IgD-negative memory B cell (primary cell): ENCODE data around the gene ATF7. TPM values are rescaled to one million over a fixed set of nuclear protein-coding genes. Genes with fewer than 3 reads are reported as not detected.
"Not testable (repeated sequence)": the region's sequence is repeated elsewhere in the genome, so short reads cannot be mapped to it uniquely, and the experiment has no call there.

Experiments used
- H3K27ac Mint-ChIP-seq, 3 donors: one replicate each; pipeline ENCODE4 v1.8.0; 2020 to 2022; ENCODE audit warnings: mild to moderate bottlenecking in 3 of 3, mixed read lengths in 3 of 3, moderate library complexity in 1 of 3
- H3K27me3 Mint-ChIP-seq: one replicate; pipeline ENCODE4 v1.8.0; 2021; ENCODE audit warnings: mixed read lengths
- H3K36me3 Mint-ChIP-seq: one replicate; pipeline ENCODE4 v1.8.0; 2020; ENCODE audit warnings: mild to moderate bottlenecking, mixed read lengths
- H3K4me1 Mint-ChIP-seq, 3 donors: one replicate each; pipeline ENCODE4 v1.8.0; 2020 to 2022; ENCODE audit warnings: mixed read lengths in 3 of 3, mild to moderate bottlenecking in 1 of 3
- H3K4me3 Mint-ChIP-seq, 4 donors: one replicate each; pipeline ENCODE4 v1.8.0; 2020 to 2022; ENCODE audit warnings: mild to moderate bottlenecking in 4 of 4, mixed read lengths in 4 of 4, moderate library complexity in 3 of 4
- H3K9me3 Mint-ChIP-seq, 3 donors: one replicate each; pipeline ENCODE4 v1.8.0; 2020 to 2021; ENCODE audit warnings: mixed read lengths in 3 of 3, mild to moderate bottlenecking in 1 of 3
- polyA plus RNA-seq: library from polyadenylated mRNA; unstranded; fragments of 300-500 nt; fragmentation: Illumina TruSeq; gene quantifications from one replicate; pipeline ENCODE4 v1.2.3, GENCODE V29; 2021

Gene ATF7
- polyA plus RNA-seq, 1 donor from 2014 or later, result 14.4 TPM

- H3K4me1 Mint-ChIP-seq, result peaks cover 0 to 11% (median 10%) of the 10 kb centered on the region in 3 donors
- H3K4me3 Mint-ChIP-seq, H3K36me3 Mint-ChIP-seq, H3K27me3 Mint-ChIP-seq, H3K9me3 Mint-ChIP-seq: not testable (repeated sequence)
- peak overlapping the region in 2 of 3 donors; percentile 5 to 85 for H3K27ac Mint-ChIP-seq
Observed at GRCh38 chr12:53481458-53481857, 144.7 kb downstream of the ATF7 start.

- H3K27ac Mint-ChIP-seq, result peak overlapping the region in 1 of 3 donors; percentile 85
- H3K9me3 Mint-ChIP-seq, result no peaks in the 10 kb centered on the region
- no peaks in the 10 kb centered on the region for H3K27me3 Mint-ChIP-seq
- H3K4me3 Mint-ChIP-seq, result no peak overlapping the region
- H3K36me3 Mint-ChIP-seq, result peaks cover 2% of the 10 kb centered on the region
- peaks cover 0 to 11% (median 10%) of the 10 kb centered on the region in 3 donors for H3K4me1 Mint-ChIP-seq
Observed at GRCh38 chr12:53480491-53481442, 145.4 kb downstream of the ATF7 start.

- Mint-ChIP-seq H3K36me3 (peaks cover 5% of the 10 kb centered on the region), H3K27me3 (no peaks in the 10 kb centered on the region), H3K4me3 (no peak overlapping the region), H3K4me1 (peaks cover 6 to 14% (median 13%) of the 10 kb centered on the region in 3 donors), H3K9me3 (no peaks in the 10 kb centered on the region), H3K27ac (peak overlapping the region in 1 of 3 donors; percentile 25)
Observed at GRCh38 chr12:53479331-53479730, 146.9 kb downstream of the ATF7 start.

- Mint-ChIP-seq H3K27me3 (no peaks in the 10 kb centered on the region), H3K36me3 (peaks cover 5% of the 10 kb centered on the region), H3K9me3 (no peaks in the 10 kb centered on the region), H3K27ac (peak overlapping the region in 1 of 3 donors; percentile 25), H3K4me3 (no peak overlapping the region), H3K4me1 (peaks cover 10 to 18% (median 13%) of the 10 kb centered on the region in 3 donors)
Observed at GRCh38 chr12:53478865-53479264, 147.3 kb downstream of the ATF7 start.

DNA sequence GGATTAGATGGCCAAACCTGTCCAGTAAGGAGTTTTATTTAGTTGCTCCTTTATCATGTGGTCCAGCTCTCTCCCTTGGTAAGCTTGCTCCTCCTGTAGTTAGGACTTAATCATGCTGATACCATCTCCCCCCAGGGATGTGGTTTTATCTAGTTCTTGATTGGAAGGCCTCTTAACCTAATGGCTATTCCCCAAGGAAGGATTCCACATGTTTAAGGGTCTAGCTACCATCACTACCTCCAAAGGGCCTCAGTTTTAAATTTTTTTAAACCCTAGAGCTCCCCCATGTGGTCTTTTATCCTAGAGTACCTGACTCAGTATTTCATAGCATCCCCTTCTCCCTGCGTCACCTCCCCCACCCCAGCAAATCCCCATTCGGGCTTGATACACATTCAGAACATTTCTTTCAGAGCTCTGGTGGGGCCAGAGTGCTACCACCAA is 149.4 kb downstream of the ATF7 start:
- Mint-ChIP-seq H3K9me3 (no peaks in the 10 kb centered on the region), H3K27ac (peak overlapping the region in 1 of 3 donors; percentile 75), H3K27me3 (no peaks in the 10 kb centered on the region), H3K4me3 (peak overlapping the region in 2 of 4 donors; percentile 20 to 38), H3K4me1 (peaks cover 12 to 19% (median 15%) of the 10 kb centered on the region in 3 donors), H3K36me3 (peaks cover 3% of the 10 kb centered on the region)

DNA sequence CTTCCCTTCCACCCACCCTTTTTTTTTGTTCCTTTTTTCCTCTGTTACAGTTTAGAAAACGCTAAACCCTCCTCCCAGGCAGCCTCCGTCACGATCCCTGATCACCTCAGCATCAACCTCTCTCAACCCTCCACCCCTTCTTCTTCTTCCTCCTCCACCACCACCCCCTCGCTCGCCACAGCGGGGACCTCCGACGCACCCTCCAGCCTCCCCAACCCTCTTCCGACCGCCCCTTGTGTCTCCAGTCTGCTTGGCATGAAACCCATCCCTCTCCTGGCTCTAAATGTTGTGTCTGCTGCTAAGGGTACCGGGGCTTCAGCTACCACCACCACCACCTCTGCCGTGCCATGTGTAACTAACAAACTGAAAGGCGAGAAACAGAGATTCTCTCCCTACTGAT is 151.4 kb downstream of the ATF7 start:
- peak overlapping the region in 2 of 4 donors; percentile 5 to 39 for H3K4me3 Mint-ChIP-seq
- H3K27me3 Mint-ChIP-seq, result no peaks in the 10 kb centered on the region
- H3K9me3 Mint-ChIP-seq, result no peaks in the 10 kb centered on the region
- peak overlapping the region in 2 of 3 donors; percentile 58 to 70 for H3K27ac Mint-ChIP-seq
- H3K4me1 Mint-ChIP-seq, result peaks cover 13 to 19% (median 15%) of the 10 kb centered on the region in 3 donors
- peaks cover 2% of the 10 kb centered on the region for H3K36me3 Mint-ChIP-seq

- H3K9me3 Mint-ChIP-seq, result no peaks in the 10 kb centered on the region
- peak overlapping the region in 1 of 4 donors; percentile 17 for H3K4me3 Mint-ChIP-seq
- H3K27ac Mint-ChIP-seq, result peak overlapping the region in 1 of 3 donors; percentile 70
- H3K36me3 Mint-ChIP-seq, result peaks cover 2% of the 10 kb centered on the region
- peaks cover 13 to 19% (median 15%) of the 10 kb centered on the region in 3 donors for H3K4me1 Mint-ChIP-seq
- H3K27me3 Mint-ChIP-seq, result no peaks in the 10 kb centered on the region
Observed at GRCh38 chr12:53474077-53474476, 152.1 kb downstream of the ATF7 start.

- peak overlapping the region in 1 of 3 donors; percentile 49 for H3K27ac Mint-ChIP-seq
- H3K27me3 Mint-ChIP-seq, result no peaks in the 10 kb centered on the region
- H3K9me3 Mint-ChIP-seq, result no peaks in the 10 kb centered on the region
- H3K4me1 Mint-ChIP-seq, result peaks cover 13 to 19% (median 18%) of the 10 kb centered on the region in 3 donors
- peaks cover 2% of the 10 kb centered on the region for H3K36me3 Mint-ChIP-seq
- H3K4me3 Mint-ChIP-seq, result no peak overlapping the region
Observed at GRCh38 chr12:53472056-53472582, 154.1 kb downstream of the ATF7 start.

DNA sequence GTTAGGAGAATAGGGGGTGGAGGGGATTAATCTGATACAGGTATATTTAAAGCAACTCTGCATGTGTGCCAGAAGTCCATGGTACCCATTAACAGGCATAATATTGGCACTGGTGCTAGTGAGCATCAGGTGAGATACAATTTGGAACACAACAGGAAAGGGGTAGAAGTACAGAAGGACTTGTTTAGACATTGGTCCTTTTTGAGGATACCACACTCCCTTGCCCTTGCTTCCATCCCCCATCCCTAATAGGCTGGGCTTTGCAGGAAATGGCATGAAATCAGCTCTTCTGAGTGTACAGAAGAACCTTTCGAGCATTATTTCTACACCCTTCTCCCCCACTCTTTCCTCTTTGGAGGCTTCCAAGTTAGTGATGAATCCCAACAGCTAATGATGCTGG is 157.9 kb downstream of the ATF7 start:
- H3K27me3 Mint-ChIP-seq, result no peaks in the 10 kb centered on the region
- no peaks in the 10 kb centered on the region for H3K9me3 Mint-ChIP-seq
- H3K27ac Mint-ChIP-seq, result peak overlapping the region in 2 of 3 donors; percentile 59 to 83
- H3K4me1 Mint-ChIP-seq, result peaks cover 6 to 10% (median 8%) of the 10 kb centered on the region in 3 donors
- H3K4me3 Mint-ChIP-seq, result no peak overlapping the region
- peaks cover 2% of the 10 kb centered on the region for H3K36me3 Mint-ChIP-seq

- Mint-ChIP-seq H3K9me3 (no peaks in the 10 kb centered on the region), H3K27me3 (no peaks in the 10 kb centered on the region), H3K36me3 (peaks cover 2% of the 10 kb centered on the region), H3K27ac (peak overlapping the region in 2 of 3 donors; percentile 43 to 56), H3K4me1 (peaks cover 6 to 10% (median 8%) of the 10 kb centered on the region in 3 donors), H3K4me3 (no peak overlapping the region)
Observed at GRCh38 chr12:53467880-53468279, 158.3 kb downstream of the ATF7 start.

- Mint-ChIP-seq H3K4me1 (peaks cover 3 to 11% (median 6%) of the 10 kb centered on the region in 3 donors), H3K4me3 (no peak overlapping the region), H3K9me3 (no peaks in the 10 kb centered on the region), H3K36me3 (peaks cover 2% of the 10 kb centered on the region), H3K27ac (no peak overlapping the region), H3K27me3 (no peaks in the 10 kb centered on the region)
Observed at GRCh38 chr12:53467082-53467481, 159.1 kb downstream of the ATF7 start.

DNA sequence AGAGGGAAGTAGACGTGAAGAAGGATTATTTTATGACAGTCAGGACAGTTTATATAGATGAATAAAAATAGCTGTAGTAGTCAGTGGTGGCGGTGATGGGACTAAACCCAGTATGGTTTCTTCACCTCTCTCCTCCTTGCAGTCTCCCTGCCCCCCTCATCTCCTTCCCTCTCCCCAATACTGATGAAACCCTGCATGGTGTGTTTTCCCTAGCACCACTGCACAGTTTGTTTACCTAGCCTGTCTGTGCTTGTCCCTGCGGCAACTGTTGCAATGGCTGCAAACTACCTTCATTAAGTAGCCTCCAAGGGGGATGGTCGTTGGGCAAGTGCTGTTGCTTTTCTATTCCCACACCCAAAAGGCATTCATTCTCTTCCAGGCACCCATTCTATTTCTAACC is 159.5 kb downstream of the ATF7 start:
- Mint-ChIP-seq H3K4me3 (no peak overlapping the region), H3K9me3 (no peaks in the 10 kb centered on the region), H3K36me3 (peaks cover 2% of the 10 kb centered on the region), H3K27me3 (no peaks in the 10 kb centered on the region), H3K4me1 (peaks cover 2 to 8% (median 5%) of the 10 kb centered on the region in 3 donors), H3K27ac (no peak overlapping the region)

- peaks cover 2% of the 10 kb centered on the region for H3K36me3 Mint-ChIP-seq
- H3K9me3 Mint-ChIP-seq, result no peaks in the 10 kb centered on the region
- H3K4me3 Mint-ChIP-seq, result peak overlapping the region in 2 of 4 donors; percentile 5 to 25
- peaks cover 0 to 9% (median 5%) of the 10 kb centered on the region in 3 donors for H3K4me1 Mint-ChIP-seq
- H3K27ac Mint-ChIP-seq, result no peak overlapping the region
- no peaks in the 10 kb centered on the region for H3K27me3 Mint-ChIP-seq
Observed at GRCh38 chr12:53465679-53466078, 160.5 kb downstream of the ATF7 start.

DNA sequence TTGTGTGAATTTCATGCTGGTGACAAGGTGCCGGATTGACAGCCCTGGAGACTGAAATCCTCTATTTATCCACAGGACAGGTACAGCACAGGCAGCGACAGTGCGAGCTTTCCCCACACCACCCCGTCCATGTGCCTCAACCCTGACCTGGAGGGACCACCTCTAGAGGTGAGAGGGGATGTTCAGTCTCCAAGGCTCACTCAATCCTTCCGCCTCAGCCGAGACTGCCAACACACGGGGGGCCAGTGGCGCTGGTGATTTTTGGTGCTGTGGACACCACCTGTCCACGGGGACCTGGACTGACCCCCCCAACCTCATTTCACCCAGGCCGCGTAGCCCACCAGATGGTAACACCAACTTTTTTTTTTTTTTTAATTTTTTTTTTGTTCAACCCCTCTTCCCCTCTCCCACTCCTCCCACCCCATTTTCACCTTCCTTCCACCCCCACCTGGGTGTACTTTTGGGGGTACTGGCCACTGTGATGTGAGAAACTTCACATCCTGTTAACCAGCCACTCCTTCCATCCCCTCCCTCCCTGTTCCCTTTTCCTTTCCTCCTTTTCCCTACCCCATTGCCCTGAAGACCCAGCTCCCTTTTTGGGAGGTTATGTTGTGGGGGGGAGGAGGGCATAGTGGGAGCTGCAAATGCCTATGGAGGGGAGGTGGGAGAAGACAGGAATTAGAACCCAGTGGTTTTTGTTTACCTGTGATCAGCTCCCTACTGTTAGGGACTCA is 161.3 kb downstream of the ATF7 start:
- Mint-ChIP-seq H3K36me3 (peaks cover 2% of the 10 kb centered on the region), H3K27ac (peak overlapping the region in 1 of 3 donors; percentile 63), H3K9me3 (no peaks in the 10 kb centered on the region), H3K4me1 (peaks cover 0 to 15% (median 6%) of the 10 kb centered on the region in 3 donors), H3K4me3 (no peak overlapping the region), H3K27me3 (no peaks in the 10 kb centered on the region)
